ENCODE measurements around the gene NDST3. TPM values are rescaled to one million over a fixed set of nuclear protein-coding genes. Genes with fewer than 3 reads are reported as not detected.
"Not testable (repeated sequence)": the region's sequence is repeated elsewhere in the genome, so short reads cannot be mapped to it uniquely, and the experiment has no call there.

Gene NDST3
- total RNA-seq, 1 experiment from 2014 or later: 0.58 TPM

DNA sequence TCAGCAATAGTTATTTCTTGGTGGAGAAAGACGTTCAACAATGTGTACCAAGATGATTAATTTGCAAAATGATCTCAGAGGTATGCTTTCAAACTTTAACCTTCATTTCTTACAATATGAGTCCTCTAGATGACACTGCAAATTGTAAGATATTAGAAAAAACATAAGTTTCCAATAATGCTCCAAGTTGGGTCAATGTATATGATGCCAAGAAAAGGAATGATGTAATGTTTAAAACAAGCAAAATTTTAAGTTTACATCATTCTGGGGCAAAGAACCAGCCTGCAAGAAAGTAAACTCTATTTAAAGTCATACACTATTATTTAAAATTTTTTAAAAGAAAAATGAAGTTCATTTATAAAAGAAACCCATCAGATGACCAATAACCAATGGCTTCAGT, 262.4 kb downstream of the NDST3 start:
- H3K36me3 ChIP-seq: no peaks in the 10 kb centered on the region
- H3K4me3 ChIP-seq: no peak overlapping the region
- no peaks in the 10 kb centered on the region for H3K4me1 ChIP-seq (replicated peaks)
- H3K27me3 ChIP-seq (replicated peaks): no peaks in the 10 kb centered on the region
- no peak overlapping the region for H3K27ac ChIP-seq
- no peaks in the 10 kb centered on the region for H3K9me3 ChIP-seq (replicated peaks)
- no peak for DNase-seq (ENCODE audit: low read depth in 1 of 2, low spot score in 2 of 2)

DNA sequence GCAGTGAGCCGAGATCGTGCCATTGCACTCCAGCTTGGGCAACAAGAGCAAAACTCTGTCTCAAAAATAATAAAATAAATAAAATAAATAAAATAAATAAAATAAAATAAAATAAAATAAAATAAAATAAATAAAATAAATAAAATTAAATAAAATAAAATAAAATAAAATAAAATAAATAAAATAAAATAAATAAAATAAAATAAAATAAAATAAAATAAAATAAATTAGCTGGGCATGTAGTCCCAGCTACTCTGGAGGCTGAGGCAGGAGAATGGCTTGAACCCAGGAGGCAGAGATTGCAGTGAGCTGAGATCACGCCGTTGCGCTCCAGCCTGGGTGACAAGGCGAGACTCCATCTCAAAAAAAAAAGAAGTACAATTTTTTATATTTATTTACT, 265.3 kb downstream of the NDST3 start:
- H3K4me1 ChIP-seq (replicated peaks); H3K27me3 ChIP-seq (replicated peaks); H3K9me3 ChIP-seq (replicated peaks); DNase-seq (ENCODE audit: low read depth in 1 of 2, low spot score in 2 of 2); H3K4me3 ChIP-seq; H3K36me3 ChIP-seq; H3K27ac ChIP-seq: not testable (repeated sequence)

DNA sequence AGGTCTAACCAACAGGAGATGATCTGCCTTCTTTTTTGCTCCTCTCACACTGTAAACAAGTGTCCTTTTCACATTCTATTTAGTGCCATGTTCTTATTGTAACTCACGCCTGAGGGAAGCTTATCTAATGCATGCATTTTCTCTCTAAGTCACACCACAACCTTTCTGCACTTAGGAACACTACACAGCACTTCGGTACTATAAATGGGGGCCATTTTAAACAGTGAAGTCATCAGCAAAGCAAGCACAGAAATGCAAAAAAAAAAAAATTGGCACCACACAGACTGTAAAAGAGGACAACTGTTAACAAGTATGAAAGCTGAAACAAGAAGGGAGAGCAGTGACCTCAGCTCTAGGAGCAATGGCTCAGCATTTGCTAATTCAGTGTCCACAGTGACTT, 273.4 kb downstream of the NDST3 start:
- Histone ChIP-seq H3K36me3 (no peaks in the 10 kb centered on the region), H3K4me1 (replicated peaks) (no peaks in the 10 kb centered on the region), H3K27ac (no peak overlapping the region), H3K9me3 (replicated peaks) (no peaks in the 10 kb centered on the region), H3K4me3 (no peak overlapping the region), H3K27me3 (replicated peaks) (no peaks in the 10 kb centered on the region)
- DNase-seq (ENCODE audit: low read depth in 1 of 2, low spot score in 2 of 2): no peak
